WERI-Rb-1 (cell line): Measurements from ENCODE around the gene CACUL1.

Source experiments
- DNase-seq: peaks from one replicate; pipeline ENCODE4 v3.0.0-alpha.2; 2020
- H3K27ac ChIP-seq: fragments of 250-450 bp; sonication (Bioruptor Pico); 2 replicates; pipeline ENCODE4 v1.5.1; 2020; ENCODE audit warnings: mild to moderate bottlenecking, moderate library complexity
- H3K27me3 ChIP-seq: fragments of 250-450 bp; sonication (Bioruptor Pico); 2 replicates; pipeline ENCODE4 v1.5.1; 2021; ENCODE audit warnings: mild to moderate bottlenecking, low read depth, moderate library complexity; ENCODE audit not compliant: insufficient read depth, severe bottlenecking
- H3K36me3 ChIP-seq: fragments of 250-450 bp; sonication (Bioruptor Pico); 2 replicates; pipeline ENCODE4 v1.5.1; 2020; ENCODE audit warnings: mild to moderate bottlenecking, moderate library complexity
- H3K4me3 ChIP-seq: 2 replicates; pipeline ENCODE4 v1.5.1; 2011; ENCODE audit warnings: low read depth, mild to moderate bottlenecking, control low read depth, low read length
- H3K9me3 ChIP-seq: fragments of 250-450 bp; sonication (Bioruptor Pico); 2 replicates; pipeline ENCODE4 v1.5.1; 2021; ENCODE audit warnings: mild to moderate bottlenecking, moderate library complexity; ENCODE audit not compliant: severe bottlenecking
- CTCF ChIP-seq: IDR thresholded peaks from 2 replicates; pipeline ENCODE4 v1.5.1; 2011; ENCODE audit warnings: low read depth, mild to moderate bottlenecking, control low read depth, inconsistent platforms, low read length

CACUL1 gene

GRCh38 chr10:118775478-118775877, 20.7 kb upstream of the CACUL1 start:
- TF ChIP-seq CTCF = no peak; the same call in 1 of the 2 replicates
- H3K9me3 ChIP-seq = peaks cover 5% of the 10 kb centered on the region
- H3K27ac ChIP-seq = no peak overlapping the region
- no peak for DNase-seq
- no peaks in the 10 kb centered on the region for H3K36me3 ChIP-seq
- no peak overlapping the region for H3K4me3 ChIP-seq
- no peaks in the 10 kb centered on the region for H3K27me3 ChIP-seq

GRCh38 chr10:118773041-118773440, 18.3 kb upstream of the CACUL1 start:
- no peak for TF ChIP-seq CTCF
- H3K9me3 ChIP-seq = peaks cover 13% of the 10 kb centered on the region

GRCh38 chr10:118771976-118772375, 17.2 kb upstream of the CACUL1 start:
- H3K9me3 ChIP-seq = peaks cover 13% of the 10 kb centered on the region
- TF ChIP-seq CTCF = no peak
- DNase-seq = no peak
- no peak overlapping the region for H3K4me3 ChIP-seq
- no peak overlapping the region for H3K27ac ChIP-seq
- no peaks in the 10 kb centered on the region for H3K36me3 ChIP-seq
- no peaks in the 10 kb centered on the region for H3K27me3 ChIP-seq

More at GRCh38 chr10:118773041-118773440, 18.3 kb upstream of the CACUL1 start:
- no peak overlapping the region for H3K27ac ChIP-seq
- no peaks in the 10 kb centered on the region for H3K36me3 ChIP-seq
- H3K4me3 ChIP-seq = no peak overlapping the region
- no peak for DNase-seq
- H3K27me3 ChIP-seq = no peaks in the 10 kb centered on the region

GRCh38 chr10:118769898-118770600, 15.3 kb upstream of the CACUL1 start:
- Histone ChIP-seq H3K4me3 (no peak overlapping the region), H3K9me3 (peaks cover 13% of the 10 kb centered on the region), H3K36me3 (no peaks in the 10 kb centered on the region), H3K27me3 (no peaks in the 10 kb centered on the region), H3K27ac (no peak overlapping the region)
- TF ChIP-seq CTCF = no peak
- no peak for DNase-seq

GRCh38 chr10:118768041-118768919, 13.5 kb upstream of the CACUL1 start:
- no peak for TF ChIP-seq CTCF
- Histone ChIP-seq H3K36me3 (no peaks in the 10 kb centered on the region), H3K27ac (no peak overlapping the region), H3K27me3 (no peaks in the 10 kb centered on the region), H3K4me3 (no peak overlapping the region), H3K9me3 (peaks cover 13% of the 10 kb centered on the region)
- DNase-seq = no peak
